Mucosa of descending colon (tissue), 3 donors: Measurements from ENCODE around the gene ZFAND3. TPM values are rescaled to one million over a fixed set of nuclear protein-coding genes. Genes with fewer than 3 reads are reported as not detected.

ENCODE experiments used
- ATAC-seq: fragments of 200-7000 bp; cut with Tn5 transposase; one replicate; pipeline ENCODE4 v1.9.1; 2020; ENCODE audit warnings: mild to moderate bottlenecking, moderate library complexity
- DNase-seq, 3 donors: peaks; one replicate each; pipeline ENCODE4 v3.0.0-alpha.2; 2020
- H3K36me3 ChIP-seq: fragments of 200-600 bp; one replicate; pipeline ENCODE4 v1.8.0; 2021; ENCODE audit warnings: low read depth, mild to moderate bottlenecking
- H3K4me1 ChIP-seq: fragments of 200-600 bp; one replicate; pipeline ENCODE4 v1.8.0; 2021; ENCODE audit warnings: low read depth, mild to moderate bottlenecking
- H3K4me3 ChIP-seq: fragments of 200-600 bp; one replicate; pipeline ENCODE4 v1.8.0; 2021; ENCODE audit warnings: mild to moderate bottlenecking
- H3K9me3 ChIP-seq: fragments of 200-600 bp; one replicate; pipeline ENCODE4 v1.8.0; 2021; ENCODE audit warnings: mild to moderate bottlenecking
- CTCF ChIP-seq: fragments of 200-600 bp; IDR thresholded peaks from one replicate; pipeline ENCODE4 v1.8.0; 2022; ENCODE audit warnings: antibody characterized with exemption, mild to moderate bottlenecking
- intact Hi-C, 2 donors: fragments of 100-400 bp; cut with DNase I in 1 of 2; cut with micrococcal nuclease in 1 of 2; formaldehyde crosslinking; loops; one replicate each; pipeline versions ENCODE4 v1.11.0 to v1.11.1; 2022; cut with DNase I, micrococcal nuclease
- total RNA-seq, 3 donors: library from RNA; stranded (reverse); fragmentation: NEBNext Ultra II Directional in 2 of 3; extraction: Animal tissue kit (Norgen Biotek cat#: 25700) in 2 of 3; gene quantifications; one replicate each; pipeline versions ENCODE4 v1.2.1 to v1.2.4, GENCODE V29; 2021 to 2023
- donor health status: DM: no; HTN: no; CAD: no; lungs with moderate emphysema.
- donor health status: DM: no; HTN: no; CAD: no.
- donor health status: DM: no; HTN: yes; CAD: no.

ZFAND3 gene
- total RNA-seq, 3 donors from 2014 or later: 63.9 to 84.0 (median 82.2) TPM

GRCh38 chr6:38033442-38033982, 214.0 kb downstream of the ZFAND3 start:
- DNase-seq (no peak), ATAC-seq (no peak)
- TF ChIP-seq CTCF: no peak
- intact Hi-C loops: no loop called here
- Histone ChIP-seq H3K36me3 (no peaks in the 10 kb centered on the region), H3K9me3 (no peaks in the 10 kb centered on the region), H3K4me1 (no peaks in the 10 kb centered on the region), H3K4me3 (no peak overlapping the region)

DNA sequence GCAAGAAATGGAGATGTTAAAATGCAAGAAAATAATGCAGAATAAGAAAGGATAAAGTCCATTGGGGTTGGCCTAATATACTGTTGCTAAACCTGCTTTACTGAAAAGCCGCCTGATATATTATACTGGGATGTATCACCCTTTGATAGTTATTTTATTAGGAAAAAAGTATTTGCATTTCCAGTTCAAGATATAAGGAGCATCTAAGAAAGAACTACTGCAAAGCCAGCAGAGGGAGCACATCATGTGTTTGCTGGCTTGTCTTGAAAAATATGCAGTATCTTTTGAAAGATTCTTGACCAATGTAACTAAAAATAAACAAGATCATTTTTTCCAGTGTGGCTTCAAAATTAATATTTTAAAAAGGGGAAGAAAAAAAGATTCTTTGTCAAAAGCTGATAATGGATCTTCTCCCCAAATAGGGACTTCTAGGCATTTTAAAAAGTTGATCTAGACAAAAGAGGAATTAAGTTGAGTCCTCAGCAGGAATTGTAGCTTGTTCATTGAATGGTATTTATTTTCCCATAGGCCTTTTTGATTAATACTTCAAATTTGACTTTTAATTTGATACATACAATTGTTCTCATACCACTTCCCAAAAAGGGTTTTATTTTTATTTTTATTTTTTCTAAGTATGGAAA, 214.9 kb downstream of the ZFAND3 start:
- no peaks in the 10 kb centered on the region for H3K36me3 ChIP-seq
- H3K4me1 ChIP-seq: no peaks in the 10 kb centered on the region
- intact Hi-C loops: no loop called here
- no peak for ATAC-seq
- no peak overlapping the region for H3K4me3 ChIP-seq
- no peak for TF ChIP-seq CTCF
- no peak for DNase-seq
- no peaks in the 10 kb centered on the region for H3K9me3 ChIP-seq

GRCh38 chr6:38035478-38035877, 216.0 kb downstream of the ZFAND3 start:
- intact Hi-C loops: no loop called here
- ATAC-seq: no peak
- no peak for DNase-seq
- no peaks in the 10 kb centered on the region for H3K4me1 ChIP-seq
- H3K36me3 ChIP-seq: no peaks in the 10 kb centered on the region
- no peak for TF ChIP-seq CTCF
- no peak overlapping the region for H3K4me3 ChIP-seq
- no peaks in the 10 kb centered on the region for H3K9me3 ChIP-seq

GRCh38 chr6:38039502-38039901, 220.0 kb downstream of the ZFAND3 start:
- no peaks in the 10 kb centered on the region for H3K36me3 ChIP-seq
- no peak for ATAC-seq

GRCh38 chr6:38040254-38040653, 220.7 kb downstream of the ZFAND3 start:
- TF ChIP-seq CTCF: no peak
- Histone ChIP-seq H3K4me3 (no peak overlapping the region), H3K4me1 (no peaks in the 10 kb centered on the region), H3K36me3 (no peaks in the 10 kb centered on the region), H3K9me3 (no peaks in the 10 kb centered on the region)
- intact Hi-C loops: no loop called here
- DNase-seq: no peak
- no peak for ATAC-seq

More at GRCh38 chr6:38039502-38039901, 220.0 kb downstream of the ZFAND3 start:
- Histone ChIP-seq H3K9me3 (no peaks in the 10 kb centered on the region), H3K4me3 (no peak overlapping the region), H3K4me1 (no peaks in the 10 kb centered on the region)
- no peak for DNase-seq
- TF ChIP-seq CTCF: no peak
- intact Hi-C loops: no loop called here
